IPS DF 4.7 (cell line): ENCODE data around the gene CHRNE.
A peak's percentile ranks its signal among the peaks of the same experiment; 100 is the strongest.

ENCODE experiments used
- DNase-seq: peaks from one replicate; pipeline ENCODE4 v3.0.0-alpha.2; 2013; ENCODE audit warnings: low spot score; ENCODE audit errors: extremely low read depth

Gene CHRNE

GRCh38 chr17:4903051-4903818 is at the start of gene CHRNE:
CHRNE (minus strand) TSS chr17:4903098; CDS start chr17:4903063, 35 bp downstream.
- peak; percentile 90 for DNase-seq

- no peak for DNase-seq
Measured at GRCh38 chr17:4951486-4951885, 48.6 kb upstream of the CHRNE start.

- no peak for DNase-seq
Measured at GRCh38 chr17:4950746-4951204, 47.9 kb upstream of the CHRNE start, which contains the start of gene ENO3. ENO3 (plus strand) TSS chr17:4951119; CDS start chr17:4951830, 711 bp downstream.

- DNase-seq = no peak
Measured at GRCh38 chr17:4950075-4950745, 47.3 kb upstream of the CHRNE start.

GRCh38 chr17:4949321-4950074 is 46.6 kb upstream of the CHRNE start:
- no peak for DNase-seq

GRCh38 chr17:4948931-4949320 is 46.0 kb upstream of the CHRNE start:
- no peak for DNase-seq

- no peak for DNase-seq
Measured at GRCh38 chr17:4948166-4948930, 45.5 kb upstream of the CHRNE start, which contains the start of gene PFN1. PFN1 (minus strand) TSS chr17:4948530; CDS start chr17:4948394, 136 bp downstream.

GRCh38 chr17:4947411-4948165 is 44.7 kb upstream of the CHRNE start:
- DNase-seq = no peak

GRCh38 chr17:4947010-4947410 is 44.1 kb upstream of the CHRNE start:
- no peak for DNase-seq

GRCh38 chr17:4946312-4946976 is 43.5 kb upstream of the CHRNE start:
- no peak for DNase-seq

GRCh38 chr17:4945944-4946280 is 43.0 kb upstream of the CHRNE start:
- DNase-seq = no peak

- DNase-seq = no peak
Measured at GRCh38 chr17:4945176-4945943, 42.5 kb upstream of the CHRNE start.

GRCh38 chr17:4944554-4945175 is 41.8 kb upstream of the CHRNE start:
- DNase-seq = no peak

- DNase-seq = no peak
Measured at GRCh38 chr17:4944163-4944553, 41.3 kb upstream of the CHRNE start.

GRCh38 chr17:4942760-4943508 is 40.0 kb upstream of the CHRNE start:
- DNase-seq = no peak

GRCh38 chr17:4941319-4941610 is 38.4 kb upstream of the CHRNE start:
- DNase-seq = no peak

GRCh38 chr17:4940555-4941318 is 37.8 kb upstream of the CHRNE start:
- no peak for DNase-seq
